ENCODE measurements around the gene TMEM200C. TPM values are rescaled to one million over a fixed set of nuclear protein-coding genes. Genes with fewer than 3 reads are reported as not detected.

TMEM200C gene
- polyA plus RNA-seq (ENCODE audit: insufficient read length in 3 of 3) = 1 to 10 TPM; 1.1 to 2.3 (median 2.3) TPM
- long read RNA-seq, donor 1, partial matches to known transcripts = 0 of 1 reads
- long read RNA-seq, donor 1, other reads (novel, unspliced or antisense) = 0 of 1 reads
- long read RNA-seq, donor 2, full-length matches to known transcripts = 3 of 3 reads
- long read RNA-seq, donor 2, partial matches to known transcripts = 0 of 3 reads
- long read RNA-seq, donor 2, other reads (novel, unspliced or antisense) = 0 of 3 reads
- long read RNA-seq, donor 3 = 0 reads
- long read RNA-seq, donor 4 = 0 reads
- long read RNA-seq, donor 5, partial matches to known transcripts = 0 of 2 reads
- long read RNA-seq, donor 5, other reads (novel, unspliced or antisense) = 0 of 2 reads
- long read RNA-seq, donor 6 = 0 reads
- long read RNA-seq, donor 7, partial matches to known transcripts = 0 of 1 reads
- long read RNA-seq, donor 7, other reads (novel, unspliced or antisense) = 0 of 1 reads
- long read RNA-seq, donor 8 = 0 reads
- long read RNA-seq, donor 9, full-length matches to known transcripts = 1 of 1 reads
- long read RNA-seq, donor 9, partial matches to known transcripts = 0 of 1 reads
- long read RNA-seq, donor 9, other reads (novel, unspliced or antisense) = 0 of 1 reads
- long read RNA-seq, donor 10, partial matches to known transcripts = 0 of 1 reads
- long read RNA-seq, donor 10, other reads (novel, unspliced or antisense) = 0 of 1 reads
- long read RNA-seq, donor 11, partial matches to known transcripts = 0 of 2 reads
- long read RNA-seq, donor 11, other reads (novel, unspliced or antisense) = 0 of 2 reads
- long read RNA-seq, donor 12, full-length matches to known transcripts = 1 of 1 reads
- long read RNA-seq, donor 12, partial matches to known transcripts = 0 of 1 reads
- long read RNA-seq, donor 12, other reads (novel, unspliced or antisense) = 0 of 1 reads
- long read RNA-seq, donor 13, partial matches to known transcripts = 0 of 1 reads
- long read RNA-seq, donor 13, other reads (novel, unspliced or antisense) = 0 of 1 reads
- long read RNA-seq, donor 14 = 0 reads
- long read RNA-seq, donor 15 = 0 reads
- long read RNA-seq, donor 16, partial matches to known transcripts = 0 of 1 reads
- long read RNA-seq, donor 16, other reads (novel, unspliced or antisense) = 0 of 1 reads

DNA sequence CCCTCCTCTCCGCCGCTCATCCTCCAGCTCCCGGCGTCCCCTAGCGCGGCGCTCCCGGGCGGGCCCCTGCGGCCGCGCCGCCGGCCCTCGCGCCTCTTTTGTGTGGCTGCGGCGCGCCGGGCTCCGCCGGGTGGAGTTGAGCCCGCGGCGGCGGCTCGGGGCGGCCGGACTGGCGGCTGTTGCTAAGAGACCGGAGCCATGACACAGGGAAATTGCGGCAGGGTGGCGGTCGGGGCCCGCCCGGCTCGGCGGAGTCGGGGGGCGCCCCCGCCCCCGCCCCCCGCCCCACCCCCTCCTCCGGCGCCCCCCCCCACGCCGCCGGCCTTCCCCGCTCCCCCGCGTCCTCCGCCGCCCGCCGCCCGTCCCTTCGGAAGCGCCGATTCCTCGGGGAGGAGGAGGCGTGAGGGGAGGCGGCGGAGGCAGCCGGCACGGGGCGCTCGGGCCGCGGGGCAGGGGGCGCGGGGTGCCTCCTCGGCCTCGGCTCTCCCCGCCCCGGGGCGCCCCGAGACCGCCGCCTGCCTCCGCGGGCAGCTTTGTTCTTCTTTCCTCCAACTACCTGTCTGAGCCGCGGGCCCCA lies at the start of gene TMEM200C:
TMEM200C (minus strand) TSS at position 224 of the 577 bp plus-strand sequence. CDS start 3,459 bp downstream, outside the sequence.
- DNase-seq = no peak

GRCh38 chr18:5944448-5944847 lies 49.1 kb upstream of the TMEM200C start:
- no peak for DNase-seq

GRCh38 chr18:5943514-5943913 lies 48.2 kb upstream of the TMEM200C start:
- no peak for DNase-seq

DNA sequence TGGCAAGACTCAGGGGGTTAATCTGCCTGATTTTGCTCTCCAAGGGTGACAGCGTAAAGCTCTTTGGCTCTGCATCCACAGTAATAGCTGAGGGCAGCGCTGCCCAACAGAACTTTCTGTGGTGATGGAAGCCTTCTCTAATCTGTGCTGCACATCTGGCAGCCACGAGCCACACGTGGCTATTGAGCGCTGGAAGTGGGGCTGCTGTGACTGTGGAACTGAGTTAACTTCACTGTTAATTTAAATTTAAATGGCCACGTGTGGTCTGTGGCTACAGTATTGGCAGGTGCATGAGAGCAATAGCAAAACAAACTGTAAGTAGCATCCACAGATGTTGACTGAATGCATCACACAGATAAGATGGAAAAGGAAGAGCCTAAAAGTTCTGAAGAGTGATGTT lies 47.3 kb upstream of the TMEM200C start:
- no peak for DNase-seq

DNA sequence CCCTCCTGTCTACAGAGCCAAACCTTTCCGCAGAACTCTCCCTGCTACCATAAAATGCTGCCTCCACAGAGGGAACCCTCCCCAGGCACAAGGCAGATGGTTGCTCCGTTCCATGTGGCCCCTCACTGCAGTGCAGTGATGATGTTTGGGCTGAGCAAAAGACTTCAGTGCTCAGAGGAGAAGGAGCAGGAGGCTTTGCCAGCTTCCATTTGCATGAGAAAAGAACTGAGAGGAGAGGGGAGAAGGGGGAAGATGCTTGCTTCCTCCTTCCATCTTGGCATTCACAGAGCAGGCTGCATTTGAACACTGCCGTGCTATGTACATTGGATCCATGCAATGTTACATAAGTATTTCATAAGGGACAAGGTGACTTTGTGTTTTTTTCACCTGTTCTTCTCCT lies 46.6 kb upstream of the TMEM200C start:
- no peak for DNase-seq

DNA sequence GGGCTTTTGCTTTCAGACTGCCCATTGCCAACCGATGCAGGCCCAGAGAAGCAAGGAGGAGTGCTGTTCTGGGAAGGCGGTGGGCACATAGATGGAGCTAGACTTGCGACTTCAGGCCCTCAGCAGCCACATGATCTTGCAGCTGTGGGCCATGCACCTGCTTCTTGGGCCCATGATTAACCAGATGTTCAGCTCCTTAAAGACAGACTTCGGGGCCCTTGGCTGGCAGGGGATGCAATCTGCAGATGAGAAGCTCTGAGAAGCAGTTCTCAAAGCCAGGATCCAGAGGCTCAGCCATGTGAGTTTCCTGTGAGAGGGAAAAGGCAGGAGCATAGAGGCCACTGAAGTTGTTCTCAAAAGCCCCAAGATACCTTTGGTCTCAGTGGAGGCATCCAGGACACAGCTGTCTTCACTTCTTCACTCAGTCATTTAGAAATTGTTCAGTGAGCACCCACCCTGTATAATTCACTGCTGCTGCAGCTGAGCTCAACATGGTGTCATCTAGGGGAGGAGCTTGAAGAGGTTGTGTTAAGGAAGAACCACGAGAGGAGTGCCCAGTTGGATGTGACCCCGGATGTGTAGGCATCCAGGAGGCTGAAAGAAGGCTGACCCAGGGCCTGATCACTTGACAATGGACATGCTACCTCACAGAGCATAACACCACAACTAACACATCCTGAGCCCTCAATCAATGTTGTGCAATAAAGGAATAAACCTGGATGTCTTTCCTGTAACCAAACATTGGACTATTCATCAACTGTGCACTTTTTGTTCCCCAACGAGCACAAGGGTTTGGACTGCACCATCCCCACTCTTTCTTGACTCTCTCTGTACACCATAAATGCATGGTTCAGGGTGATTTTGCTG lies 44.7 kb upstream of the TMEM200C start:
- no peak for DNase-seq

- no peak for DNase-seq
Observed at GRCh38 chr18:5937795-5938194, 42.5 kb upstream of the TMEM200C start.

DNA sequence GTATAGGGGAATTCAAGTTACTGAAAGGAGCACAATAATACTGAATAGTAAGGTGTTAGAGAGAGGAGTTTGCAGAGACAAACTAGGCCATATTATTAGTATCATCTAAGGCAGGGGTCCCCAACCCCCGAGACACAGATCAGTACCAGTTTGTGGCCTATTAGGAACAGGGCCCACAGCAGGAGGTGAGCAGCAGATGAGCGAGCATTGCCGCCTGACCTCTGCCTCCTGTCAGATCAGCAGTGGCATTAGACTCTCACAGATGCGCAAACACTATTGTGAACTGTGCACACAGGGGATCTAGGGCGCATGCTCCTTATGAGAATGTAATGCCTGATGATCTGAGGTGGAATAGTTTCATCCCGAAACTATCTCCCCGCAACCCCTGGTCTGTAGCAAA lies 41.8 kb upstream of the TMEM200C start:
- DNase-seq = no peak

GRCh38 chr18:5930789-5931188 lies 35.5 kb upstream of the TMEM200C start:
- DNase-seq = no peak

DNA sequence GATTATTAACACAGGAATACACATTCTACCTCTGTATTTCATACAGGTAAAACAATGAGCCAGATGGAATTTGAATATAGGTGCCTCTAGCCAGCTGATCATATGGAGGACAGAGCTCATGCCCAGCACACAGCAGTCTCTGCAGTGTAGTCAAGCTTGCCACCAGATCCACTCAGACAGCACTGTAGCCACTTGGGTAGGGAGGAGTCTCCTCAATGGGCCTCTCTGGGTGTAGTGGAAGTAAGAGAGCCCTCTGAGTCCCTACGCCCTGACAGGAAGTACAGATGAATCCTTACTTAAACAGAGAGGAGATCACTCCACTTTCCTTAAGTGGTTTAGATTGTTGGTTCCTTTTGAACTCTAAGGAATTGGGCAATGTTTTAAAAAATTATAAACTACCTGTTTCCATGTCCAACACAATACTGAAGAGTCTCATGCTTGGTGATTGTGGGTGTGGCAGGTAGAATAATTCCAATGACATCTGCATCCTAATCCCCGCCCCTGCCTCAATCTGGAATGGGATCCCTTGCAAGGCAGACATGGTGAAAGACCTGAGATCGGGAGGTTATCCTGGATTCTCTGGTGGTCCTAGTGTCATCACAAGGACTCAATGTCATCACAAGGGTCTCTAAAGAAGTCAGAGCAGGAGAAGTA lies 23.0 kb upstream of the TMEM200C start:
- DNase-seq = no peak

- DNase-seq = no peak
Observed at GRCh38 chr18:5914951-5915350, 19.6 kb upstream of the TMEM200C start.

DNA sequence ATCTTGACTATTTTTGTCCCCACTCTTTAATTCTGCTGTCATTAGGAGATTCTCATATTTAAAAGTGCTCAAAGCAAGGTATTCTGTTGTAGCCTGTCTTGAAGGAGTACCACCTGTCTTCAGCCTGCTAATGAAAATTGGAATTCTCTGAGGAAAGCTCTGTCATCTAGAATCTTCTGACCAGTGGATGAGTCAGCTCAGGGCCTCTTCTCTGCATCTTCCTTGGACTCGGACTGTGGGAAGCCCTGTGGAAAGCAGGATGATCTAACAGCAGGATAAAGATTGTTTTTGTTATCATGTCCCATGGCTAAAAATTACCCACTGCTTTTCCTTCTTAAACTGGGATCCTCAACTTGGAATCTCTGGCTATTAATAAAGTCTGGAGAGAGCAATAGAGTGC lies 18.7 kb upstream of the TMEM200C start:
- no peak for DNase-seq

- no peak for DNase-seq
Observed at GRCh38 chr18:5912566-5912965, 17.2 kb upstream of the TMEM200C start.

- no peak for DNase-seq
Observed at GRCh38 chr18:5909125-5909524, 13.8 kb upstream of the TMEM200C start.

- DNase-seq = no peak
Observed at GRCh38 chr18:5903386-5903785, 8.1 kb upstream of the TMEM200C start.

DNA sequence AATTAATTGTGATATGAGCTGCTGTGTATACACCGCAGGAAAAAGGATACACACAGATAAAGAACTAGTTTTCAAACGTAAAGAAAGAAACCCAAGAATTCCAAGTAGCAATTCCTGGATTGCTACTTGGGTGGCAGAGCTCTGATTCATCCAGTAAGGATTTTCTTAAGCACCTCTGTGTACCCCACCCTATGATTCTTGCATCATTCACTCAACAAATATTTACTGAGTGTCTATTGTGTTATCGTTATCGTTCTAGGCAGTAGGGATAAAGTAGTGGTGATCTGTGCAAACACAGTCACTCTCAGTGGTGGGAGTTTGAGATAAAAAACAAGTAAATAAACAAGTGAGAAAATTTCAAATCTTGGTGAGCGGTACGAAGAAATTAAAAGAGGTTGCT lies 4.9 kb upstream of the TMEM200C start:
- no peak for DNase-seq

DNA sequence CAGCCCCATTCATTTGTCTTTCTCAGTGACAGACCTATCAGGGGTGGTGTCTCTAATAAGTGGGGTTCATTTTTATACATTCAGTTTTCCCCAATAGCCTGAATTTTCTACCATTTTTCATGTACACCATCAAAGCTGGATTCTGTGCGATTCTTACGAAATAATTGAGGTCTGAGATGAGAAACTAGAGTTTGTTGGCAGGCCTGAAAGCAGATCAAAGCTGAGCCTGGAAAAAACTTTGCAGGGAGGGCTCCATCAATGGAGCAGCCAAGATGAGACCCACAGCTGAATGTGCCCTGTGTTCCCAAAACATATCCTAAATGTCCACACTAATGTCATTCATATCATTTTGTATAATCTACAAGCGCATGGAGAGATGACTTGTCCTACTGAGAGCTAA lies 4.5 kb upstream of the TMEM200C start:
- DNase-seq = no peak

- DNase-seq = peak; percentile 48
Observed at GRCh38 chr18:5895876-5896740, 786 bp upstream of the TMEM200C start.

GRCh38 chr18:5894611-5895298 lies 567 bp downstream of the TMEM200C start:
- peak; percentile 61 for DNase-seq
